ENCODE measurements around the gene SPRR2E. TPM values are rescaled to one million over a fixed set of nuclear protein-coding genes. Genes with fewer than 3 reads are reported as not detected.
A peak's percentile ranks its signal among the peaks of the same experiment; 100 is the strongest.
"Not testable (repeated sequence)": the region's sequence is repeated elsewhere in the genome, so short reads cannot be mapped to it uniquely, and the experiment has no call there.

Gene SPRR2E
- polyA plus RNA-seq, 1 donor from 2014 or later, result not detected

- Mint-ChIP-seq H3K27me3 (peaks cover 12% of the 10 kb centered on the region), H3K27ac (no peak overlapping the region), H3K36me3 (no peaks in the 10 kb centered on the region), H3K4me3 (peak overlapping the region in 1 of 4 donors; percentile 63), H3K9me3 (peaks cover under 1 to 6% (median 2%) of the 10 kb centered on the region in 3 donors), H3K4me1 (no peaks in the 10 kb centered on the region)
Measured at GRCh38 chr1:153099461-153100045, 5.2 kb upstream of the SPRR2E start.

GRCh38 chr1:153095764-153096163 is 1.4 kb upstream of the SPRR2E start:
- Mint-ChIP-seq H3K27me3 (peaks cover 12% of the 10 kb centered on the region), H3K36me3 (no peaks in the 10 kb centered on the region), H3K9me3 (peaks cover 0 to 3% (median 0%) of the 10 kb centered on the region in 3 donors), H3K4me1 (no peaks in the 10 kb centered on the region), H3K4me3 (no peak overlapping the region), H3K27ac (no peak overlapping the region)

GRCh38 chr1:153087652-153088051 is 6.7 kb downstream of the SPRR2E start:
- no peak overlapping the region for H3K27ac Mint-ChIP-seq
- no peak overlapping the region for H3K4me3 Mint-ChIP-seq
- H3K4me1 Mint-ChIP-seq, result no peaks in the 10 kb centered on the region
- peaks cover 2% of the 10 kb centered on the region for H3K27me3 Mint-ChIP-seq
- peaks cover 0 to 7% (median 2%) of the 10 kb centered on the region in 3 donors for H3K9me3 Mint-ChIP-seq
- no peaks in the 10 kb centered on the region for H3K36me3 Mint-ChIP-seq

- H3K27ac Mint-ChIP-seq, result no peak overlapping the region
- H3K4me3 Mint-ChIP-seq, result no peak overlapping the region
- H3K9me3 Mint-ChIP-seq, result peaks cover 7 to 13% (median 12%) of the 10 kb centered on the region in 3 donors
- H3K4me1 Mint-ChIP-seq, result no peaks in the 10 kb centered on the region
- H3K36me3 Mint-ChIP-seq, result peaks cover 2% of the 10 kb centered on the region
- peaks cover 3% of the 10 kb centered on the region for H3K27me3 Mint-ChIP-seq
Measured at GRCh38 chr1:153081736-153082135, 12.6 kb downstream of the SPRR2E start.

GRCh38 chr1:153072806-153073726 is 21.3 kb downstream of the SPRR2E start:
- Mint-ChIP-seq H3K9me3 (peaks cover 0 to 2% (median 0%) of the 10 kb centered on the region in 3 donors), H3K27me3 (peaks cover 1% of the 10 kb centered on the region), H3K36me3 (no peaks in the 10 kb centered on the region), H3K27ac (no peak overlapping the region), H3K4me3 (no peak overlapping the region), H3K4me1 (no peaks in the 10 kb centered on the region)

GRCh38 chr1:153071511-153071910 is 22.8 kb downstream of the SPRR2E start, which contains the start of gene SPRR2B:
TSS of gene SPRR2B (minus strand) at chr1:153071611. CDS start at chr1:153070839, 772 bp downstream.
- no peaks in the 10 kb centered on the region for H3K36me3 Mint-ChIP-seq
- H3K9me3 Mint-ChIP-seq, result peaks cover 0 to 4% (median 2%) of the 10 kb centered on the region in 3 donors
- H3K27me3 Mint-ChIP-seq, result no peaks in the 10 kb centered on the region
- H3K27ac Mint-ChIP-seq, result no peak within 1 kb of the TSS
- H3K4me3 Mint-ChIP-seq, result no peak within 1 kb of the TSS
- H3K4me1 Mint-ChIP-seq, result no peaks in the 10 kb centered on the region

- Mint-ChIP-seq H3K9me3 (peaks cover 0 to 4% (median 2%) of the 10 kb centered on the region in 3 donors), H3K27ac (no peak overlapping the region), H3K4me3 (no peak overlapping the region), H3K36me3 (no peaks in the 10 kb centered on the region), H3K4me1 (no peaks in the 10 kb centered on the region), H3K27me3 (no peaks in the 10 kb centered on the region)
Measured at GRCh38 chr1:153070243-153070642, 24.1 kb downstream of the SPRR2E start.

GRCh38 chr1:153058826-153059784 is 35.2 kb downstream of the SPRR2E start:
- no peak overlapping the region for H3K4me3 Mint-ChIP-seq

GRCh38 chr1:153058154-153058553 is 36.2 kb downstream of the SPRR2E start:
- no peak overlapping the region for H3K27ac Mint-ChIP-seq
- peaks cover 12% of the 10 kb centered on the region for H3K27me3 Mint-ChIP-seq
- no peak overlapping the region for H3K4me3 Mint-ChIP-seq
- no peaks in the 10 kb centered on the region for H3K4me1 Mint-ChIP-seq
- no peaks in the 10 kb centered on the region for H3K36me3 Mint-ChIP-seq
- H3K9me3 Mint-ChIP-seq, result peaks cover 0 to 4% (median under 1%) of the 10 kb centered on the region in 3 donors

More at GRCh38 chr1:153058826-153059784, 35.2 kb downstream of the SPRR2E start:
- H3K27ac Mint-ChIP-seq, result no peak overlapping the region
- H3K9me3 Mint-ChIP-seq, result no peaks in the 10 kb centered on the region
- no peaks in the 10 kb centered on the region for H3K36me3 Mint-ChIP-seq
- peaks cover 12% of the 10 kb centered on the region for H3K27me3 Mint-ChIP-seq
- H3K4me1 Mint-ChIP-seq, result no peaks in the 10 kb centered on the region

GRCh38 chr1:153057375-153057774 is 37.0 kb downstream of the SPRR2E start, which contains the start of gene SPRR2A:
TSS of gene SPRR2A (minus strand) at chr1:153057512. CDS start at chr1:153056735, 777 bp downstream.
- peaks cover 15% of the 10 kb centered on the region for H3K27me3 Mint-ChIP-seq

GRCh38 chr1:153056111-153056510 is 38.2 kb downstream of the SPRR2E start:
- H3K36me3 Mint-ChIP-seq, H3K9me3 Mint-ChIP-seq, H3K27ac Mint-ChIP-seq, H3K4me1 Mint-ChIP-seq: not testable (repeated sequence)
- Mint-ChIP-seq H3K27me3 (peaks cover 18% of the 10 kb centered on the region), H3K4me3 (peak overlapping the region in 1 of 4 donors; percentile 17)

More at GRCh38 chr1:153057375-153057774, 37.0 kb downstream of the SPRR2E start, which contains the start of gene SPRR2A:
- H3K27ac Mint-ChIP-seq, result no peak within 1 kb of the TSS
- peaks cover 0 to 7% (median 6%) of the 10 kb centered on the region in 3 donors for H3K9me3 Mint-ChIP-seq
- H3K4me1 Mint-ChIP-seq, result no peaks in the 10 kb centered on the region
- H3K4me3 Mint-ChIP-seq, result peak within 1 kb of the TSS in 1 of 4 donors; percentile 17
- H3K36me3 Mint-ChIP-seq, result no peaks in the 10 kb centered on the region

- Mint-ChIP-seq H3K4me1 (no peaks in the 10 kb centered on the region), H3K27me3 (peaks cover 13% of the 10 kb centered on the region), H3K27ac (no peak overlapping the region), H3K4me3 (no peak overlapping the region), H3K9me3 (peaks cover 0 to 7% (median 6%) of the 10 kb centered on the region in 3 donors), H3K36me3 (no peaks in the 10 kb centered on the region)
Measured at GRCh38 chr1:153049211-153049610, 45.1 kb downstream of the SPRR2E start.
